Measurements from ENCODE around the gene RGL2. TPM values are rescaled to one million over a fixed set of nuclear protein-coding genes. Genes with fewer than 3 reads are reported as not detected.

RGL2 gene
- total RNA-seq, 1 experiment from 2014 or later: 35.1 TPM

GRCh38 chr6:33319939-33320314 lies 21.2 kb upstream of the RGL2 start:
- no peaks in the 10 kb centered on the region for H3K9me3 ChIP-seq (ENCODE audit: low read length)
- H3K79me2 ChIP-seq (ENCODE audit: low read length): peaks cover 29% of the 10 kb centered on the region

DNA sequence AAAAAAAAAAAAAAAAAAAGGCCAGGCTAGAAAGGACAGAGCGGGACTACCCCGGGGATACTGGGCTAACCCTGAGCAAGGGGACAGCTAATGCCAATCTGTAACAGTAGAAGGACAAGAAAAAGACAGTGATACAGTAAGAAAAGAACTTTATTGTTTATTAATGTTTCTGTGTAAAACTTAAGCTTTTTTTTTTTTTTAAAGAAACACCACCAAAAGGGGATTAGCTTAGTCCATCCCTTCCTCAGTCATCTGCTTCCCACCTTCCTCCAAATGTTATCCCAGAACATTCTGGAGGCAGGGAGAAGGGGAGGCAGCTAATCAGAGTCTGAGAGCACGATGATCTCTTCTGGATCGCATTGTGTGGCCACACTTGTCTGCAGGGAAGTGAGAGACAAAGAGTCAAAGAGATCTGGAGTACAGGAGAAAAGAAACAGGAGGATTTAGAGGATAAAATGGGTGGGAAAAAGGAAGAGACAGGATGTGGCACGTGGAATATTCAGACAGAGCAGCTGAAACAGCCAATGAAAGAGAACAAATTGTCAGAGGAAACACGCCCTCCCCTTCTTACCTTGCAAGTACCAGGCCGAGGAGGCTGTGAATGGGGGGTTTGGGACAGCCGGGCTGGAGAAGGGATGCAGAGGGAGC lies 19.8 kb upstream of the RGL2 start:
- no peak for DNase-seq
- Histone ChIP-seq H3K27ac (ENCODE audit: low read length) (peak overlapping the region; percentile 68), H3K4me3 (ENCODE audit: low read length) (peak overlapping the region; percentile 64), H3K36me3 (ENCODE audit: insufficient read depth, low read length) (peaks cover 26% of the 10 kb centered on the region), H3K9ac (ENCODE audit: low read length) (peak overlapping the region; percentile 40), H3K4me2 (ENCODE audit: low read depth, low read length, poor library complexity, severe bottlenecking) (peak overlapping the region; percentile 65), H3K9me2 (replicated peaks; ENCODE audit: insufficient read depth, low read length) (no peaks in the 10 kb centered on the region), H3K79me2 (ENCODE audit: low read length) (peaks cover 34% of the 10 kb centered on the region), H3K27me3 (ENCODE audit: low read length) (no peaks in the 10 kb centered on the region), H2AFZ (ENCODE audit: low read length) (no peak overlapping the region), H4K20me1 (ENCODE audit: insufficient read depth, low read depth, low read length) (peaks cover 20% of the 10 kb centered on the region), H3K4me1 (ENCODE audit: low read length) (peaks cover 63% of the 10 kb centered on the region), H3K9me3 (ENCODE audit: low read length) (no peaks in the 10 kb centered on the region)

More at GRCh38 chr6:33319939-33320314, 21.2 kb upstream of the RGL2 start:
- no peak overlapping the region for H3K4me3 ChIP-seq (ENCODE audit: low read length)
- peaks cover 67% of the 10 kb centered on the region for H3K4me1 ChIP-seq (ENCODE audit: low read length)
- H3K36me3 ChIP-seq (ENCODE audit: insufficient read depth, low read length): peaks cover 26% of the 10 kb centered on the region
- no peaks in the 10 kb centered on the region for H3K9me2 ChIP-seq (replicated peaks; ENCODE audit: insufficient read depth, low read length)
- H3K4me2 ChIP-seq (ENCODE audit: low read depth, low read length, poor library complexity, severe bottlenecking): peak overlapping the region; percentile 65
- peaks cover 20% of the 10 kb centered on the region for H4K20me1 ChIP-seq (ENCODE audit: insufficient read depth, low read depth, low read length)
- H2AFZ ChIP-seq (ENCODE audit: low read length): no peak overlapping the region
- H3K27me3 ChIP-seq (ENCODE audit: low read length): no peaks in the 10 kb centered on the region
- H3K9ac ChIP-seq (ENCODE audit: low read length): peak overlapping the region; percentile 40
- DNase-seq: no peak
- H3K27ac ChIP-seq (ENCODE audit: low read length): no peak overlapping the region; the same call in 1 of the 2 replicates

DNA sequence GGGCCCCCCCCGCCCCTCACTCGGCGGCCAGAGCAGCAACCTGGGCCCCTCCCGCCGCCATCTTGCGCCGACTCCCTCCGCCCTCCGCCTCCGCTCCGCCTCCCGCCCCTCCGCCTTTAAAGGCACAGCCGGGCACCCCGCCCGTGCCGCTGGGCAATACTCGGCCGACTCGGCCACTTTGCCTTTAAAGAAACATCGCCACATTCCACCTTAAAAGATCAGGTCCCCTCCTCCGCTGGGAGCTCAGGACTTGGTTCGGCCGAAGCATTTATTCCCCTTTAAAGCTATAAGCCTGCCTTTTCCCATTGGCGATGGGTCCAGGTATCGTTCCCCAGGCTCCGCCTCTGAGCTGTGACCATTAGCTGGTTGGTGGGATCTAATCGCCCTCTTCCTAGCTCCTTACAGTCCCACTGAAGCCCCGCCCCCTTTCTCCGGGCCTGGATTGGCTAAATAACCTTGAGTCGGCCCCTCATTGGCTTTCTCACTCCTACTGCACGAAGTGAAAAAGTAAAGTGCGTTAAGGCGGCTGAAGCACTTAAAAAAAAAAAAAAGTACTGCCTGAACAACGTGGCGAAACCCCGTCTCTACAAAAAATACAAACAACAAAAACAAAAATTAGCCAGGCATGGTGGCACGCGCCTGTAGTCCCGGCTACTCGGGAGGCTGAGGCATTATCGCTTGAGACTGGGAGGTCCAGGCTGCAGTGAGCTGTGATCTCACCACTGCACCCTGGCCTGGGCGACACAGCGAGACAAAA lies 19.1 kb upstream of the RGL2 start, which contains the start of gene ZBTB22:
TSS of gene ZBTB22 (minus strand) at position 76 of the 757 bp plus-strand sequence. CDS start 828 bp downstream, outside the sequence.
- no peaks in the 10 kb centered on the region for H3K9me3 ChIP-seq (ENCODE audit: low read length)
- peak within 1 kb of the TSS; percentile 68 for H3K27ac ChIP-seq (ENCODE audit: low read length)
- H4K20me1 ChIP-seq (ENCODE audit: insufficient read depth, low read depth, low read length): peaks cover 20% of the 10 kb centered on the region
- H3K9me2 ChIP-seq (replicated peaks; ENCODE audit: insufficient read depth, low read length): no peaks in the 10 kb centered on the region
- H3K4me2 ChIP-seq (ENCODE audit: low read depth, low read length, poor library complexity, severe bottlenecking): peak within 1 kb of the TSS; percentile 65
- H3K4me3 ChIP-seq (ENCODE audit: low read length): peak within 1 kb of the TSS; percentile 64
- H3K27me3 ChIP-seq (ENCODE audit: low read length): no peaks in the 10 kb centered on the region
- H2AFZ ChIP-seq (ENCODE audit: low read length): no peak within 1 kb of the TSS; the same call in 1 of the 2 replicates
- peaks cover 61% of the 10 kb centered on the region for H3K4me1 ChIP-seq (ENCODE audit: low read length)
- H3K79me2 ChIP-seq (ENCODE audit: low read length): peaks cover 41% of the 10 kb centered on the region
- H3K36me3 ChIP-seq (ENCODE audit: insufficient read depth, low read length): peaks cover 26% of the 10 kb centered on the region
- peak; percentile 99 for DNase-seq
- H3K9ac ChIP-seq (ENCODE audit: low read length): peak within 1 kb of the TSS; percentile 64

- Histone ChIP-seq H3K9me2 (replicated peaks; ENCODE audit: insufficient read depth, low read length) (no peaks in the 10 kb centered on the region), H4K20me1 (ENCODE audit: insufficient read depth, low read depth, low read length) (peaks cover 23% of the 10 kb centered on the region), H3K4me3 (ENCODE audit: low read length) (peak overlapping the region; percentile 64; the same call in 1 of the 2 replicates), H3K36me3 (ENCODE audit: insufficient read depth, low read length) (peaks cover 26% of the 10 kb centered on the region), H3K4me1 (ENCODE audit: low read length) (peaks cover 64% of the 10 kb centered on the region), H3K4me2 (ENCODE audit: low read depth, low read length, poor library complexity, severe bottlenecking) (peak overlapping the region; percentile 57), H3K27me3 (ENCODE audit: low read length) (no peaks in the 10 kb centered on the region), H3K79me2 (ENCODE audit: low read length) (peaks cover 41% of the 10 kb centered on the region), H3K9me3 (ENCODE audit: low read length) (no peaks in the 10 kb centered on the region), H3K27ac (ENCODE audit: low read length) (no peak overlapping the region), H3K9ac (ENCODE audit: low read length) (peak overlapping the region; percentile 64), H2AFZ (ENCODE audit: low read length) (no peak overlapping the region)
- DNase-seq: no peak
Measured at GRCh38 chr6:33317419-33317668, 18.6 kb upstream of the RGL2 start.

- H3K27me3 ChIP-seq (ENCODE audit: low read length): no peaks in the 10 kb centered on the region
- H3K9me3 ChIP-seq (ENCODE audit: low read length): no peaks in the 10 kb centered on the region
- H3K4me2 ChIP-seq (ENCODE audit: low read depth, low read length, poor library complexity, severe bottlenecking): peak overlapping the region; percentile 57
- peak; percentile 56 for DNase-seq
- H3K36me3 ChIP-seq (ENCODE audit: insufficient read depth, low read length): peaks cover 26% of the 10 kb centered on the region
- peaks cover 67% of the 10 kb centered on the region for H3K4me1 ChIP-seq (ENCODE audit: low read length)
- no peak overlapping the region for H3K27ac ChIP-seq (ENCODE audit: low read length)
- H3K4me3 ChIP-seq (ENCODE audit: low read length): peak overlapping the region; percentile 61
- peaks cover 41% of the 10 kb centered on the region for H3K79me2 ChIP-seq (ENCODE audit: low read length)
- H3K9me2 ChIP-seq (replicated peaks; ENCODE audit: insufficient read depth, low read length): no peaks in the 10 kb centered on the region
- peaks cover 26% of the 10 kb centered on the region for H4K20me1 ChIP-seq (ENCODE audit: insufficient read depth, low read depth, low read length)
- H3K9ac ChIP-seq (ENCODE audit: low read length): peak overlapping the region; percentile 24; the same call in 1 of the 2 replicates
- H2AFZ ChIP-seq (ENCODE audit: low read length): no peak overlapping the region
Measured at GRCh38 chr6:33316603-33317418, 18.1 kb upstream of the RGL2 start.

GRCh38 chr6:33315793-33316602 lies 17.3 kb upstream of the RGL2 start:
- peaks cover 62% of the 10 kb centered on the region for H3K4me1 ChIP-seq (ENCODE audit: low read length)
- DNase-seq: no peak
- H3K79me2 ChIP-seq (ENCODE audit: low read length): peaks cover 41% of the 10 kb centered on the region
- peaks cover 24% of the 10 kb centered on the region for H3K36me3 ChIP-seq (ENCODE audit: insufficient read depth, low read length)
- peak overlapping the region; percentile 94; the same call in 1 of the 2 replicates for H3K9ac ChIP-seq (ENCODE audit: low read length)
- no peaks in the 10 kb centered on the region for H3K9me3 ChIP-seq (ENCODE audit: low read length)
- H3K4me3 ChIP-seq (ENCODE audit: low read length): no peak overlapping the region
- H3K27me3 ChIP-seq (ENCODE audit: low read length): no peaks in the 10 kb centered on the region
- peaks cover 21% of the 10 kb centered on the region for H4K20me1 ChIP-seq (ENCODE audit: insufficient read depth, low read depth, low read length)
- H3K4me2 ChIP-seq (ENCODE audit: low read depth, low read length, poor library complexity, severe bottlenecking): peak overlapping the region; percentile 97
- H2AFZ ChIP-seq (ENCODE audit: low read length): no peak overlapping the region
- H3K9me2 ChIP-seq (replicated peaks; ENCODE audit: insufficient read depth, low read length): no peaks in the 10 kb centered on the region
- H3K27ac ChIP-seq (ENCODE audit: low read length): no peak overlapping the region

GRCh38 chr6:33314943-33315792 lies 16.4 kb upstream of the RGL2 start:
- H3K79me2 ChIP-seq (ENCODE audit: low read length): peaks cover 41% of the 10 kb centered on the region
- peaks cover 53% of the 10 kb centered on the region for H3K4me1 ChIP-seq (ENCODE audit: low read length)
- DNase-seq: peak; percentile 82
- H3K27ac ChIP-seq (ENCODE audit: low read length): peak overlapping the region; percentile 86
- H2AFZ ChIP-seq (ENCODE audit: low read length): peak overlapping the region; percentile 44
- no peaks in the 10 kb centered on the region for H3K9me3 ChIP-seq (ENCODE audit: low read length)
- peaks cover 17% of the 10 kb centered on the region; the same call in 1 of the 2 replicates for H3K36me3 ChIP-seq (ENCODE audit: insufficient read depth, low read length)
- H3K4me2 ChIP-seq (ENCODE audit: low read depth, low read length, poor library complexity, severe bottlenecking): peak overlapping the region; percentile 97
- H3K4me3 ChIP-seq (ENCODE audit: low read length): peak overlapping the region; percentile 96
- H3K27me3 ChIP-seq (ENCODE audit: low read length): no peaks in the 10 kb centered on the region
- peak overlapping the region; percentile 94 for H3K9ac ChIP-seq (ENCODE audit: low read length)
- no peaks in the 10 kb centered on the region for H3K9me2 ChIP-seq (replicated peaks; ENCODE audit: insufficient read depth, low read length)
- peaks cover 13% of the 10 kb centered on the region for H4K20me1 ChIP-seq (ENCODE audit: insufficient read depth, low read depth, low read length)

Measured in Karpas-422 (cell line).